GM23248 (cell line): ENCODE measurements around the gene SH2D1B.

Source experiments
- EZH2 ChIP-seq: fragments of 200-600 bp; sonication (generic); IDR thresholded peaks from 2 replicates; pipeline ENCODE4 v1.6.1; 2018; ENCODE audit warnings: antibody characterized with exemption, mild to moderate bottlenecking; ENCODE audit not compliant: insufficient read depth, poor library complexity, severe bottlenecking
- EZH2phosphoT487 ChIP-seq: fragments of 200-600 bp; sonication (generic); IDR thresholded peaks from 2 replicates; pipeline ENCODE4 v1.6.1; 2018; ENCODE audit warnings: antibody characterized with exemption, moderate library complexity, mild to moderate bottlenecking, low read depth; ENCODE audit not compliant: insufficient read depth

DNA sequence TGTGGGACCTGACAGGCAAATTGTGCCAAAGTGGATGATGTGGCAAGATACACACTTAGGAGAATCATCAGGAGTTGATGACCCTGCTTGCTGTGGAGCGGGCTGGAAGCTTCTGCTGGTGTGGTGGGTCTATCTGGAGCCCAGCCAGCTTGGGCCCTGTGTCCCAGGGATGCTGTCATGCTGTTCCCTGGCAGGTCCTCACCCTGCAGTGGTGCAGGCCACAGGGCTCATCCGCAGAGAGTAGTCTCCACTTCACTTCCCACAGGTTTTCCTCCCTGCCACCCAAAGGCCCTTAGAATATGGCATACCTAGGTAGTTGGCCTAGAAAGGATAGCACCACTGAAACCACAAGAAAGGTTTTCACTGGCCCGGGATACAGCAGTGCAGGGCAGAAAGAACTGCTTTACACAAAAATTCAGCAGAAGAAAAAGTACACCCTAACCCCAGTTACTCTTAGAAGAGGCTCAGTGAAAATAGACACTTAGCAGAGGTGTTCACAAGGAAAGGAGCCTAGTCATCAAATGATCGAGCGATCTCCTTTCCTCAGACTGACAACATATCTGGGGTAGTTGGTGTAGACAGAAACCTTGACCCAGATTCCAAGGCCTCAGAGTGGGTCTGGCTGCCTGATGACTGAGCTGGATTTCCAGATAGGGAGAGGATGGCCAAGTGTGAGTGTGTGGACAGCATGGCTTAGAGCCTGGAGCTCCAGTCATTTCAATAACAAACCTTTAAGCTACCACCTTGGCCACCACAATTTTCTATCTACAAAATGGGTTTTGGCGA, 31.7 kb downstream of the SH2D1B start:
- TF ChIP-seq EZH2 (no peak), EZH2phosphoT487 (no peak)
